Body of pancreas (tissue), 4 donors: ENCODE data around the gene FRMPD4. TPM values are rescaled to one million over a fixed set of nuclear protein-coding genes. Genes with fewer than 3 reads are reported as not detected.

Experiments used
- ATAC-seq: fragments of 150-250 bp; one replicate; pipeline ENCODE4 v1.9.1; 2016
- DNase-seq, 4 donors: peaks; one replicate each; pipeline ENCODE4 v3.0.0-alpha.2; 2019
- H3K27ac ChIP-seq, 4 donors: fragments of 200-600 bp; sonication (generic); 1 replicate in 3 of 4; 2 replicates in 1 of 4; pipeline versions ENCODE4 v1.5.1 to v1.6.1; 2016 to 2019; ENCODE audit warnings: mild to moderate bottlenecking in 1 of 4, mixed read lengths in 1 of 4, moderate library complexity in 1 of 4
- H3K27me3 ChIP-seq, 2 donors: fragments of 200-600 bp; sonication (generic); one replicate each; pipeline ENCODE4 v1.6.0; 2016; ENCODE audit warnings: mild to moderate bottlenecking in 1 of 2
- H3K36me3 ChIP-seq, 2 donors: fragments of 200-600 bp; sonication (generic); replicated peaks in 1 of 2; 2 replicates each; pipeline ENCODE4 v1.5.1; 2016; ENCODE audit warnings: low read depth in 2 of 2; ENCODE audit not compliant: insufficient read depth in 1 of 2
- H3K4me1 ChIP-seq: fragments of 200-600 bp; sonication (generic); one replicate; pipeline ENCODE4 v1.6.0; 2016
- H3K4me3 ChIP-seq, 2 donors: fragments of 200-600 bp; sonication (generic); 1 replicate in 1 of 2; 2 replicates in 1 of 2; pipeline ENCODE4 v1.5.1; 2016 to 2019
- H3K9me3 ChIP-seq, 3 donors: fragments of 200-600 bp; sonication (generic); 1 replicate in 2 of 3; 2 replicates in 1 of 3; pipeline ENCODE4 v1.5.1; 2016
- CTCF ChIP-seq, 7 experiments: fragments of 450-650 bp in 4 of 7; fragments of 200-600 bp in 3 of 7; sonication (generic) in 3 of 7; IDR thresholded peaks; one replicate each; pipeline ENCODE4 v1.5.1; 2016 to 2019; ENCODE audit warnings: antibody characterized with exemption in 7 of 7
- POLR2A ChIP-seq, 3 donors: fragments of 450-650 bp; IDR thresholded peaks; one replicate each; pipeline ENCODE4 v1.6.1; 2016; ENCODE audit warnings: antibody characterized with exemption in 3 of 3, mild to moderate bottlenecking in 2 of 3
- WGBS, 2 donors: methylation state at CpG; one replicate each; pipeline ENCODE4 v1.1.5; 2017; 5-methylcytosine and 5-hydroxymethylcytosine counted together
- intact Hi-C: fragments of 100-400 bp; cut with DNase I; formaldehyde crosslinking; loops from one replicate; pipeline ENCODE4 v1.15.1; 2023
- total RNA-seq, 2 donors: library from RNA; depleted of rRNA; stranded (reverse); fragments of >200 nt; gene quantifications; one replicate each; pipeline ENCODE4 v1.1.0, GENCODE V29; 2016

FRMPD4 gene
- total RNA-seq, 2 donors from 2014 or later, result 0.26 TPM; not detected in 1

DNA sequence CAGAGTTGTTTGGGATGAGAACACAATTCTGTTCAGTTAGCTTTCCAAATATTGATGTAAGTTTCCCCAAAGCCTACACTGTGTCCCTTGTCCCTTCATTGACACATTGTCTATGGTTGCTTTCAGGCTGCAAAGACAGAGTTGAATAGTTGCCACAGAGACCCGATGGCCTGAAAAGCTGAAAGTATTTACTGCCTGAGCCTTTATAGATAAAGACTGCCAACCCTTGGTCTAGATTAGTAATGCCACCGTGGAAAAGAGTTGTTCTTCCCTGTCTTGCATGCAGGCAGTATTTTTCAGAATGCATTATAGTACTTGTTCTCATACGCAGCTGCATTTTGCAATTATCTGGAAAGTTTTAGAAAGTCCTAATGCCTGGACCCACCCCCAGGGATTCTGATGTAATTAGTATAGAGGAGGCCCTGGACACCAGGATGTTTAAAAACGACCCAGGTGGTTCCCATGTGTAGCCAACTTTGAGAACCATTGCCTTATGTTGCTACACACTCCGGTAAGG is 180.8 kb downstream of the FRMPD4 start:
- no peak for DNase-seq
- intact Hi-C loops, result no loop called here
- Histone ChIP-seq H3K36me3 (no peaks in the 10 kb centered on the region), H3K27ac (no peak overlapping the region), H3K4me1 (no peaks in the 10 kb centered on the region), H3K27me3 (no peaks in the 10 kb centered on the region), H3K4me3 (no peak overlapping the region), H3K9me3 (no peaks in the 10 kb centered on the region)
- WGBS, 2 donors, result 34 to 48% methylated on average over 5 of the region's 5 CpGs
- no peak for ATAC-seq
- TF ChIP-seq CTCF (IDR thresholded peaks at IDR 0.05) (no peak), POLR2A (IDR thresholded peaks at IDR 0.05) (no peak)

DNA sequence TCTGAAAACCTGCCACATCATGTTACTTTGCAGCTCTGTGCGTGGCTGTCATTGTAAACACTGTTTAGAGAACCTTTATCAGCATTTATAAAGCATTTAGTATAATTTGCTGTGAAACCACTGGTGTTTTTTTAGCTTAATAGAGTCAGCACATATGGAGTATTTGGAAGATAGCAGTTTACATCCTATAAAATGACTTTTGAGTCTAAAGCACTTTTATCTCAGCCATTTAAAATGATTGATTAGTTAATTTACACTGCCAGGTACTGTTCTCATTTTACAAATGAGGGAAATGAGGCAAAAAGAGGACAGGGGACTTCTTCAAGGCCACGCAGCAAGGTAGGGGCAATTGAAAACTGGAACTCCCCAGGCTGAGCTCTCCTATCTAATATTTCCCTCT is 181.7 kb downstream of the FRMPD4 start:
- H3K4me1 ChIP-seq, result no peaks in the 10 kb centered on the region
- H3K36me3 ChIP-seq, result no peaks in the 10 kb centered on the region
- TF ChIP-seq POLR2A (IDR thresholded peaks at IDR 0.05) (no peak), CTCF (IDR thresholded peaks at IDR 0.05) (no peak)
- H3K9me3 ChIP-seq, result no peaks in the 10 kb centered on the region
- H3K27ac ChIP-seq, result no peak overlapping the region
- H3K4me3 ChIP-seq, result no peak overlapping the region
- intact Hi-C loops, result no loop called here
- no peaks in the 10 kb centered on the region for H3K27me3 ChIP-seq
- no peak for ATAC-seq
- DNase-seq, result no peak
- WGBS, 2 donors, result 22 to 42% methylated on average over 2 of the region's 2 CpGs

GRCh38 chrX:12322031-12322430 is 183.8 kb downstream of the FRMPD4 start:
- no peaks in the 10 kb centered on the region for H3K9me3 ChIP-seq
- no peaks in the 10 kb centered on the region for H3K36me3 ChIP-seq
- no peak for DNase-seq
- intact Hi-C loops, result no loop called here
- H3K4me3 ChIP-seq, result no peak overlapping the region
- no peaks in the 10 kb centered on the region for H3K27me3 ChIP-seq
- no peaks in the 10 kb centered on the region for H3K4me1 ChIP-seq
- TF ChIP-seq CTCF (IDR thresholded peaks at IDR 0.05) (no peak), POLR2A (IDR thresholded peaks at IDR 0.05) (no peak)
- no peak overlapping the region for H3K27ac ChIP-seq
- no peak for ATAC-seq

DNA sequence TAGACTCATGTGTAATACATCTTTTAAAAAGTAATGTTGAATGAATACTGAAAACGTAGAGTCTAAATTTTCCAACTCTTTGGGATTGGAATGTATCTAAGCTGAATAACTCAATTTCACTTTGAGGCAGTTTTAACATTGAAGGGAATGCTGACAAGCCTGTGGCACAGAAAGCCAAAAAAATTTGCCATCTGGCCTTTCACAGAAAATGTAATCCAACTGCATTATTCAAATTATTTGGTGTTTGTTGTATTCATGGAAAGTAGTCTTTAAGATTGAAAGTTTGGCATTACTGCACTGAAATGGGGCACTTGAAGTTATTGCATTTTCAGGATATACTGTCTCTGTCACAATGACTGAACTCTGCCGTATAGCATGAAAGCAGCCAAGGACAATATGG is 186.9 kb downstream of the FRMPD4 start:
- no peaks in the 10 kb centered on the region for H3K4me1 ChIP-seq
- H3K27ac ChIP-seq, result no peak overlapping the region
- WGBS, 2 donors, result 24 to 43% methylated on average over 2 of the region's 2 CpGs
- no peak overlapping the region for H3K4me3 ChIP-seq
- TF ChIP-seq CTCF (IDR thresholded peaks at IDR 0.05) (no peak), POLR2A (IDR thresholded peaks at IDR 0.05) (no peak)
- ATAC-seq, result no peak
- no peak for DNase-seq
- H3K27me3 ChIP-seq, result no peaks in the 10 kb centered on the region
- intact Hi-C loops, result no loop called here
- no peaks in the 10 kb centered on the region for H3K36me3 ChIP-seq
- no peaks in the 10 kb centered on the region for H3K9me3 ChIP-seq

DNA sequence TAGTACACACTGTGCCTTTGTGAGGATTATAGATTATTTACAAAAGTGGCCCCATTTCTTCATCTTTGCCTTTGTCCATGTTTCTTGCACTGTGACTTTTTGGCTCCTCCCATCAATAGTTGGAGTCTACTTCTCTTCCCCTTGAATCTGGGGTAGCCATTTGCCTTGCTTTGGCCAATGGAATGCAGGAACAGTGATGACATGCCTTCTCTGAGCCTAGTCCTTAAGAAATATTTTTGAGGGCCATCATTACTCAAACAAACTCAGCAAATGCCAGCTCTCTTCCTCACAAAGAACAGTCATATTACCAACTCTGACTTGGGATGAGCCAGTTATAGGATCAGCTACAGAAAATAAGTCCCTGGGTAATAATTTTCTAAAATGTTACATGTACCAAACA is 189.6 kb downstream of the FRMPD4 start:
- Histone ChIP-seq H3K4me1 (no peaks in the 10 kb centered on the region), H3K27ac (no peak overlapping the region), H3K9me3 (no peaks in the 10 kb centered on the region), H3K27me3 (no peaks in the 10 kb centered on the region), H3K36me3 (no peaks in the 10 kb centered on the region), H3K4me3 (no peak overlapping the region)
- no peak for TF ChIP-seq POLR2A (IDR thresholded peaks at IDR 0.05)
- TF ChIP-seq CTCF (IDR thresholded peaks at IDR 0.05), result no peak
- intact Hi-C loops, result no loop called here
- DNase-seq (no peak), ATAC-seq (no peak)
